ENCODE results near the gene NDFIP1. TPM values are rescaled to one million over a fixed set of nuclear protein-coding genes. Genes with fewer than 3 reads are reported as not detected.

Gene NDFIP1
- total RNA-seq, 1 experiment from 2014 or later = 27.6 TPM

GRCh38 chr5:142117579-142118151 lies 9.1 kb downstream of the NDFIP1 start:
- TF ChIP-seq OVOL2 (CRISPR knock-in tag; IDR thresholded peaks at IDR 0.05; ENCODE audit: borderline replicate concordance) (no peak), TEAD1 (CRISPR knock-in tag; IDR thresholded peaks at IDR 0.05) (no peak), NFATC4 (CRISPR knock-in tag; IDR thresholded peaks at IDR 0.05) (no peak), SMAD3 (CRISPR knock-in tag; IDR thresholded peaks at IDR 0.05; ENCODE audit: borderline replicate concordance) (no peak), USF1 (CRISPR knock-in tag; IDR thresholded peaks at IDR 0.05) (no peak), PRDM15 (CRISPR knock-in tag; IDR thresholded peaks at IDR 0.05) (no peak), ARID4B (CRISPR knock-in tag; IDR thresholded peaks at IDR 0.05; ENCODE audit: borderline replicate concordance) (no peak), IRF1 (CRISPR knock-in tag; IDR thresholded peaks at IDR 0.05) (no peak), KAT7 (CRISPR knock-in tag; IDR thresholded peaks at IDR 0.05; ENCODE audit: borderline replicate concordance) (no peak), ETV6 (CRISPR knock-in tag; IDR thresholded peaks at IDR 0.05) (no peak), CREM (CRISPR knock-in tag; IDR thresholded peaks at IDR 0.05) (no peak), ZNF423 (CRISPR knock-in tag; IDR thresholded peaks at IDR 0.05) (no peak), ZNF512 (CRISPR knock-in tag; IDR thresholded peaks at IDR 0.05; ENCODE audit: borderline replicate concordance) (no peak), FOXJ3 (CRISPR knock-in tag; IDR thresholded peaks at IDR 0.05; ENCODE audit: borderline replicate concordance) (no peak), ZNF671 (CRISPR knock-in tag; IDR thresholded peaks at IDR 0.05) (no peak), NFE2L1 (CRISPR knock-in tag; IDR thresholded peaks at IDR 0.05) (no peak), ZBTB43 (CRISPR knock-in tag; IDR thresholded peaks at IDR 0.05) (no peak), ZNF396 (CRISPR knock-in tag; IDR thresholded peaks at IDR 0.05; ENCODE audit: borderline replicate concordance) (no peak), FOXP1 (CRISPR knock-in tag; IDR thresholded peaks at IDR 0.05; ENCODE audit: borderline replicate concordance) (no peak)
- Mint-ChIP-seq H3K27me3 (ENCODE audit: low read depth) (no peaks in the 10 kb centered on the region), H3K27ac (no peak overlapping the region), H3K9me3 (peaks cover 4% of the 10 kb centered on the region), H3K4me1 (peaks cover 17% of the 10 kb centered on the region), H3K4me3 (no peak overlapping the region), H3K36me3 (peaks cover 6% of the 10 kb centered on the region)
- DNase-seq (ENCODE audit: low spot score) = no peak
- ATAC-seq = peak; percentile 22; the same call in 1 of the 2 replicates
- ChIA-PET POLR2A (no interaction called here), CTCF (interaction anchor here (0.9 to 1.1 kb wide), 2 partner anchors 69 to 538 kb away, joined by 3 to 4 read pairs; no protein-coding TSS in a partner anchor)
